Measurements from ENCODE around the gene USP25.

USP25 gene

DNA sequence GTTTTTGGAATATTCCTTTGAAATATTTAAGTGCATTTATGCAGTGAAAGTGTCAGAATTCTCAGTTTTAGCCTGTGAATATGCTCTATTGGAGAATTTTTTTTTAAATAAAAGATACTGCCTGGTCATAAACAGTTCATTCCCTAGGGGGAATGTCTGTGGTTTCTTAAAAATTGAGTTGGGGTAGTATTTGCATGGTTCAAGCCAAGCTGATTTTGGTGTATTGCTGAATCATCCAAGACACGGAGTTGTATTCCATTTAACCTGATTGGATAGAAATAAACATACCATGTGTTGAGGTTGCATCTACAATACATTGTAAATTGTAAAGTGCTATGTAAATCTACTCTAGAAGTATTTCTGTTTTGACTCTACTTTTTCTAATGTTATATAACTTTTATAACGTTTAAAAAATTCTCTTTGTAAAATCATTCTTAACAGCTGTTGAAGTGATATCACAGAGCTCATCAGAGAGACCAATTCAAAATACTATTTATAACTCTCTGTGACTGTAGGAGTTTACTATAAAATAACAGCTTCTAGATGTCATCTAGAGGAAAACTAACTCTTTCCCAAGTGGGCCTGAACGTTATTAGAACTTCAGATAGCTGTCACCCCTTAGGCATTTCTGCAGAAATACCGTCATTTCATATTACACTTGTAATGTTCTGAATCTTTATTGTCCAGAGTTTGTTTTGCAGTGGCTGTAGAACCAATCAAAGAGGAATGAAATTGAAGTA lies 199.1 kb downstream of the USP25 start:
- H3K27ac ChIP-seq = no peak overlapping the region
- no peaks in the 10 kb centered on the region for H3K9me3 ChIP-seq (ENCODE audit: severe bottlenecking)
- TF ChIP-seq, protein P1, sequence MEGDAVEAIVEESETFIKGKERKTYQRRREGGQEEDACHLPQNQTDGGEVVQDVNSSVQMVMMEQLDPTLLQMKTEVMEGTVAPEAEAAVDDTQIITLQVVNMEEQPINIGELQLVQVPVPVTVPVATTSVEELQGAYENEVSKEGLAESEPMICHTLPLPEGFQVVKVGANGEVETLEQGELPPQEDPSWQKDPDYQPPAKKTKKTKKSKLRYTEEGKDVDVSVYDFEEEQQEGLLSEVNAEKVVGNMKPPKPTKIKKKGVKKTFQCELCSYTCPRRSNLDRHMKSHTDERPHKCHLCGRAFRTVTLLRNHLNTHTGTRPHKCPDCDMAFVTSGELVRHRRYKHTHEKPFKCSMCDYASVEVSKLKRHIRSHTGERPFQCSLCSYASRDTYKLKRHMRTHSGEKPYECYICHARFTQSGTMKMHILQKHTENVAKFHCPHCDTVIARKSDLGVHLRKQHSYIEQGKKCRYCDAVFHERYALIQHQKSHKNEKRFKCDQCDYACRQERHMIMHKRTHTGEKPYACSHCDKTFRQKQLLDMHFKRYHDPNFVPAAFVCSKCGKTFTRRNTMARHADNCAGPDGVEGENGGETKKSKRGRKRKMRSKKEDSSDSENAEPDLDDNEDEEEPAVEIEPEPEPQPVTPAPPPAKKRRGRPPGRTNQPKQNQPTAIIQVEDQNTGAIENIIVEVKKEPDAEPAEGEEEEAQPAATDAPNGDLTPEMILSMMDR (IDR thresholded peaks at IDR 0.05; ENCODE audit: low read depth, low read length) = no peak
- H3K27me3 ChIP-seq (ENCODE audit: insufficient read depth, low read depth, severe bottlenecking) = no peaks in the 10 kb centered on the region
- H3K36me3 ChIP-seq = no peaks in the 10 kb centered on the region
- no peak for DNase-seq
- H3K4me3 ChIP-seq (ENCODE audit: low read depth, low read length) = no peak overlapping the region

DNA sequence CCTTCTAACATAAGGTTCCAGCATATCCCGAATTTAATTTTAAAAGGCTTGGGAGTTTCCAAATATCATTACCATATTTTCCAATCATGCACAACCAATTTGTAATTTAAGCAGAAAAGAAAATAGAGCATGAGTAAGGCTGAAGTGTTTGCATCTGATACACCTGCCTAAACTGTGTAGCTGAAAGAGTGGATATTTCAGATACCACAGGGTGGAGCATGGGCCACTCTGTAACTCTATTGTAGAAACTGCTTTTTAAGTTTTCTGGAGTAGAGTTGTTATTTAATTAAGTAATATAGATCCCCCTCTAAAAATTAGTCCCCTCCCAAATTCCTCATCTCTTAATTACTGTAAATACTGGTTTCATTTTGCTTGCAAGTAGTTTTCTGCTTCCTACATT lies 199.8 kb downstream of the USP25 start:
- no peaks in the 10 kb centered on the region for H3K27me3 ChIP-seq (ENCODE audit: insufficient read depth, low read depth, severe bottlenecking)
- no peaks in the 10 kb centered on the region for H3K9me3 ChIP-seq (ENCODE audit: severe bottlenecking)
- no peak overlapping the region for H3K27ac ChIP-seq
- no peaks in the 10 kb centered on the region for H3K36me3 ChIP-seq
- no peak for DNase-seq
- TF ChIP-seq, protein P1 (IDR thresholded peaks at IDR 0.05; ENCODE audit: low read depth, low read length) = no peak
- no peak overlapping the region for H3K4me3 ChIP-seq (ENCODE audit: low read depth, low read length)

Data from WERI-Rb-1 (cell line).